Type B pancreatic cell (in vitro differentiated cells): Measurements from ENCODE around the gene GP9. TPM values are rescaled to one million over a fixed set of nuclear protein-coding genes. Genes with fewer than 3 reads are reported as not detected.

ENCODE experiments used
- DNase-seq: peaks from one replicate; pipeline ENCODE4 v3.0.0; 2021; ENCODE audit warnings: mixed read lengths; ENCODE audit not compliant: unreplicated experiment; ENCODE audit errors: extremely low spot score
- H3K27ac Mint-ChIP-seq: 2 replicates; pipeline ENCODE4 v1.8.0; 2021; ENCODE audit warnings: mild to moderate bottlenecking, mixed read lengths
- H3K27me3 Mint-ChIP-seq: 2 replicates; pipeline ENCODE4 v1.8.0; 2021; ENCODE audit warnings: mixed read lengths
- H3K36me3 Mint-ChIP-seq: 2 replicates; pipeline ENCODE4 v1.8.0; 2021; ENCODE audit warnings: mixed read lengths
- H3K4me1 Mint-ChIP-seq: one replicate; pipeline ENCODE4 v1.8.0; 2021; ENCODE audit warnings: mixed read lengths; ENCODE audit not compliant: unreplicated experiment
- H3K4me3 Mint-ChIP-seq: 2 replicates; pipeline ENCODE4 v1.8.0; 2021; ENCODE audit warnings: mild to moderate bottlenecking, mixed read lengths
- H3K9me3 Mint-ChIP-seq: 2 replicates; pipeline ENCODE4 v1.8.0; 2021; ENCODE audit warnings: mixed read lengths
- CTCF ChIP-seq: fragments of 200-600 bp; sonication (generic); conservative IDR thresholded peaks from 2 replicates; pipeline ENCODE4 v1.5.0; 2021; ENCODE audit warnings: antibody characterized with exemption, mild to moderate bottlenecking
- total RNA-seq: library from RNA; stranded (reverse); gene quantifications from 2 replicates; pipeline ENCODE4 v1.2.1, GENCODE V29; 2021; ENCODE audit warnings: low replicate concordance

Gene GP9
- total RNA-seq, 1 donor from 2014 or later: not detected

- peaks cover 4% of the 10 kb centered on the region for H3K4me1 Mint-ChIP-seq
- H3K27me3 Mint-ChIP-seq: peaks cover 2% of the 10 kb centered on the region
- no peaks in the 10 kb centered on the region for H3K9me3 Mint-ChIP-seq
- no peak for DNase-seq
- TF ChIP-seq CTCF: no peak
- no peak overlapping the region for H3K27ac Mint-ChIP-seq
- no peaks in the 10 kb centered on the region for H3K36me3 Mint-ChIP-seq
- H3K4me3 Mint-ChIP-seq: no peak overlapping the region
Observed at GRCh38 chr3:129019266-129019665, 41.3 kb upstream of the GP9 start.

GRCh38 chr3:129020691-129021090 is 39.9 kb upstream of the GP9 start:
- Mint-ChIP-seq H3K9me3 (no peaks in the 10 kb centered on the region), H3K4me1 (peaks cover 4% of the 10 kb centered on the region), H3K36me3 (no peaks in the 10 kb centered on the region), H3K27ac (no peak overlapping the region), H3K4me3 (no peak overlapping the region), H3K27me3 (peaks cover 2% of the 10 kb centered on the region)
- no peak for TF ChIP-seq CTCF
- no peak for DNase-seq

- H3K9me3 Mint-ChIP-seq: no peaks in the 10 kb centered on the region
- H3K27me3 Mint-ChIP-seq: peaks cover 6% of the 10 kb centered on the region
- no peak overlapping the region for H3K4me3 Mint-ChIP-seq
- H3K36me3 Mint-ChIP-seq: no peaks in the 10 kb centered on the region
- no peak for TF ChIP-seq CTCF
- DNase-seq: no peak
- H3K27ac Mint-ChIP-seq: no peak overlapping the region
- H3K4me1 Mint-ChIP-seq: peaks cover 6% of the 10 kb centered on the region
Observed at GRCh38 chr3:129021140-129021551, 39.4 kb upstream of the GP9 start.

- no peak for DNase-seq
- TF ChIP-seq CTCF: no peak
- Mint-ChIP-seq H3K27ac (no peak overlapping the region), H3K4me1 (peaks cover 11% of the 10 kb centered on the region), H3K4me3 (no peak overlapping the region), H3K27me3 (peaks cover 11% of the 10 kb centered on the region), H3K36me3 (no peaks in the 10 kb centered on the region), H3K9me3 (no peaks in the 10 kb centered on the region)
Observed at GRCh38 chr3:129022114-129023007, 38.2 kb upstream of the GP9 start.

GRCh38 chr3:129023008-129023358 is 37.6 kb upstream of the GP9 start:
- no peak overlapping the region for H3K4me3 Mint-ChIP-seq
- H3K27me3 Mint-ChIP-seq: peaks cover 11% of the 10 kb centered on the region
- TF ChIP-seq CTCF: no peak
- no peaks in the 10 kb centered on the region for H3K36me3 Mint-ChIP-seq
- DNase-seq: no peak
- H3K27ac Mint-ChIP-seq: no peak overlapping the region
- peaks cover 8% of the 10 kb centered on the region for H3K4me1 Mint-ChIP-seq
- H3K9me3 Mint-ChIP-seq: no peaks in the 10 kb centered on the region
